Right hindlimb (tissue), 1 donor: ENCODE measurements around the gene SLC2A4.
A peak's percentile ranks its signal among the peaks of the same experiment; 100 is the strongest.
"Not testable (repeated sequence)": the region's sequence is repeated elsewhere in the genome, so short reads cannot be mapped to it uniquely, and the experiment has no call there.

Source experiments
- DNase-seq: peaks from one replicate; pipeline ENCODE4 v3.0.0-alpha.2; 2018

Gene SLC2A4

GRCh38 chr17:7327056-7327455, 45.5 kb downstream of the SLC2A4 start:
- DNase-seq: no peak

- DNase-seq: no peak
These were observed 46.0 kb downstream of the SLC2A4 start for GRCh38 chr17:7327501-7327900.

- no peak for DNase-seq
These were observed 46.5 kb downstream of the SLC2A4 start for GRCh38 chr17:7328009-7328408.

DNA sequence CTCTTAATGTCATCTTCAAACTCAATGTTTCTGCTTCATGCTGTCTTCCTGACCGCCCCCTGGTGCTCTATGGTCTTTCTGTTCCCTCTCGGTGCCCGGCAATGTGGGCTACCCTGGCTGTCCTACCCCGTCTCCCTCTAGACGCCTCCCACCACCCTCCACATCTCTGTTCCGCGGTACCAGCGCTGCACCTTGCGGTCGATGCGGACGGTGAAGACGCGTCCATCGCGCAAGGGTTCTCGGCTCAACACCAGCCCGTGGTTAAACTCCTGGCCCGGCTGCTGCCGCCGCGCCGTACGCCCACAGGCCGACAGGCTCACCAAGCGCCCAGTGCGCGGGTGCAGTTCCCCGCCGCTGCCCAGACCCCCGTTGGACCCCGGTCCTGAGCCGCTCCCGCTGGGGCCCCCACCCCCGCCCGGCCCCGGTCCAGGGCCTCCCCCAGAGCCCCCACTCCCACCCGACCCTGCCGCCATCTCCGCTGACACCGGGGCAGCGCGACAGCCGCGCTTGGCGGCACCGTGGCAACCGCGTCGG, 47.4 kb downstream of the SLC2A4 start, which contains the start of gene NEURL4:
Gene NEURL4, minus strand, starts transcription at position 496 of the 534 bp plus-strand sequence. Its CDS starts 23 bp downstream, at position 473.
- DNase-seq: no peak

DNA sequence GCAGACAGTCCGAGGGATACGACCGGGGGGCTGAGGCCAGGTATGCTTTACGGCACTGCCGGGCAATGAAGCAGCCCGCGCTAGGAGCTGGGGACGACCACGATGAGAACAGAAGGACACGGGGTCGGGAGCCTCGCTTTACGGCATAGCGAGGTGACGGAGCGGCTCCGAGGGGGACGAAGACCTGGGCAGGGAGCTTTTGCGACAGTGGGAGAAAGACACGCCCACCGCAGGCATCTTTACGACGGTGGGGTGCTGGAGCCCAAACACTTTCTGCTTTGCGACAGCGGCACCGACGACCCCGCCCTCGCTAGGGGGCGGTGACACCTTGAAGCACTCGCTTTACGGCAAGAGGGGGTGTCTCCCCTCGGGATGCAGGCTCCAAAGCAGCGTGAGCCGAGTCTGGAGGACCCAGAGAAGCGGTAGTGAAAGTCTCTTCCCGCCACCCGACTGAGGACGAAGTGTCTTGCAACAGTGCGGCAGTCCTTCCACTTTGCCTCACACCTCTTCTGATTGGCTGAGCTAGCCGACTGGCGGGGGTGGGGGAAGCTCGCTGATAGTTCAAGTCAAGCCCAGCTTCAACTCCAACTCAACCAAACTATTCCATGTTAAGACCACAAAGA, 48.0 kb downstream of the SLC2A4 start:
- DNase-seq: peak; percentile 99

DNA sequence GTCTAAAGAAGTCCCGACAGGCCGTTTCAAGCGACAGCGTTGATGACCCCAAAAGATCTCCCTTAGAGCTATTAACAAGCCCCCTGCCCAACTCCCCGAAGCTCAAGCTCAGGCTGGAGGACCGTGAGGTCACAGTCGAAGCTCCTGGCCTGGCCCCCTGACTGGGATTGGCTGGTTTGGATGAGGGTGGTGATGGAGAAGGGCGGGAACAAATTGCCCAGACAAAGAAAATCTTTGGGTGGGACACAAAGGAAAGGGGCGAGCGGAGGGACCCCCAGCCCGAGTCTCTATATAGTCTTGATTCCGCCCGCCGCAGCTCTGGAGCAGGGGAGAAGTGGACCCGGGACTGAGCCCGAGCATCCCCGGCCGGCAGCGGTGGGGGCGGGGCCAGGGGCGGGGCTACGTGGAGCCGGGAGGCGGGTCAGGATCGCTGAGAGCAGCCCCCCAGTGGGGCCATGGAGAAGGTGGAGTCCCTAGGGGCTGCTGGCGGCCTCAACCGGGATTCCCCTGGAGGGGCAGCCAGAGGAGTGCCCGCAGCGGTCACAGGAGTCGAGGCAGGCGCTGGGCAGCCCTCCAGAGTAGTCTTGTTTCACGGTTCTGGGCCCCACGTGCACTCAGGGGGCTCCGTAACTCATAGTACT, 48.6 kb downstream of the SLC2A4 start:
- DNase-seq: peak; percentile 93

DNA sequence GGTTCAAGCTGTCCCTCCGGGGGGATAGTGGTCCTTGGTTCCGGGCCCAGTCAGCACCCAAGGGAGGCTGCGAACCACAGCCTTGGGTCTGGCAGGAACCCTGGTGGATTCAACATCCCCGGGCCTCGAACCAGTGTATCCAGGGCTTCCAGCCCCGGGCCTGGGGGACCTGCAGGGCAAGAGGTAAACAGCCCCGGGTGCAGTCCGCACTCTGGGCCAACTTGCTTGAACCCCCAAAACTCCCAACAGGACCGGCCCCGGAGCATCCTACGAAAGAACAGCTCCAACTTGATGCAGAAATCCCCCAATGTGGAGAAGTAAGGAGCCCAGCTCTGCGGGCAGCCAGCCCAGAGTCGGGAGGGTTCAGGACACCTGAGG, 49.1 kb downstream of the SLC2A4 start:
- no peak for DNase-seq

DNA sequence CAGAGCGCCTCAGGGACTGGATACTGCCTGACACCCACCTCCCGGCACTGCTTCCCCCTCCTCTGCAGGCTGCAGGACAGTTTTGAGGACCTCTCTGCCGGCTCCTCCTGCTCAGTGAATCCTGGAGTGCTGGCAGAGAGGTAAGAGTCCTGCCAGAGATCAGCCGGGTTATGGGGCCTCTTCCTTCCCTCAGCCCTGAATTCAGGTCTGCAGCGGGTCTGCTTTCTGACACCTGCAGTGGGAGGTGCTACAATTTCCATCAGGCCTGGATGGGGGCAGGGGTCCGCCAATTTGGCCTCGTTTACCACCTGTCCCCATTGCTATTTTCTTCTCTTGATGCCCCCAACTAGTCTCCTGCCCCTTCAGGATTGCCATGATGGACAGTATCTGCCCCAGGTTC, 50.6 kb downstream of the SLC2A4 start:
- DNase-seq: no peak

DNA sequence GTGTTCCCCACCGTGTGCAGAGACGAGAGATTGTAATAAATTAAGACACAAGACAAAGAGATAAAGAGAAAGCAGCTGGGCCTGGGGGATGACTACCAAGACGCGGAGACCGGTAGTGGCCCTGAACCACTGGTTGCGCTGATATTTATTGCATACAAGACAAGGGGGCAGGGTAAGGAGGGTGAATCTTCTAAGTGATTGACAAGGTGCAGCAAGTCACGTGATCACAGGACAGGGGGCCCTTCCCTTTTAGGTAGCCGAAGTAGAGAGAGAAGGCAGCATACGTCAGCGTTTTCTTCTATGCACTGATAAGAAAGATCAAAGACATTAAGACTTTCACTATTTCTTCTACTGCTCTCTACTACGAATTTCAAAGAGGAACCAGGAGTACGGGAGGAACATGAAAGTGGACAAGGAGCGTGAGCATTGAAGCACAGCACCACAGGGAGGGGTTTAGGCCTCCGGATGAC, 51.1 kb downstream of the SLC2A4 start:
- not testable (repeated sequence) for DNase-seq

- DNase-seq: no peak
These were observed 53.5 kb downstream of the SLC2A4 start for GRCh38 chr17:7334938-7335538.

DNA sequence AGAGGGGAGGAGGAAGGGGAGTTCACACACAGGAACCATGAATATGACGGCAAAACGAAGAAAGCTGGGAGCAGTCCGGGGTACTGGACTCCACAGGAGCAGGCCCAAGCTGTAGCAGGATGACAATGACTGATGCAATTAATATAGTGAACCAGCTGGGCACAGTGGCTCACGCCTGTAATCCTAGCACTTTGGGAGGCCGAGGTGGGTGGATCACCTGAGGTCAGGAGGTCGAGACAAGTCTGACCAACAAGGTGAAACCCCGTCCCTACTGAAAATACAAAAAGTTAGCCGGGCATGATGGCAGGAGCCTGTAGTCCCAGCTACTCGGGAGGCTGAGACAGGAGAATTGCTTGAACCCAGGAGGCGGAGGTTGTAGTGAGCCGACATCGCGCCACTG, 54.2 kb downstream of the SLC2A4 start:
- not testable (repeated sequence) for DNase-seq

- DNase-seq: peak; percentile 19
These were observed 55.0 kb downstream of the SLC2A4 start, which contains the start of gene ACAP1 for GRCh38 chr17:7336240-7337175. ACAP1 (plus strand) TSS chr17:7336529; CDS start chr17:7336735, 206 bp downstream.

DNA sequence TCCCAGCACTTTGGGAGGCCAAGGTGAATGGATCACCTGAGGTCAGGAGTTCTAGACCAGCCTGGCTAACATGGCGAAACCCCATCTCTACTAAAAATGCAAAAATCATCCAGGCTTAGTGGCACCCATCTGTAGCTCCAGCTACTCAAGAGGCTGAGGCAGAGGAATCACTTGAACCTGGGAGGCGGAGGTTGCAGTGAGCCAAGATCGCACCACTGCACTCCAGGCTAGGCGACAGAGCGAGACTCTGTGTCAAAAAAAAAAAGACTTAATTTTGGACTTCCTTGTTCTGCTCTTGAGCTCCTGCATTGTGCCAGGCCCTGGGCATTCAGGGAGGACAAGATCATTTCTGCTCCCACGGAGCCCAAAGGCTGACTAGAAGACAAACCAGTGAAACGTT, 56.1 kb downstream of the SLC2A4 start:
- not testable (repeated sequence) for DNase-seq
